GM04503 (cell line): ENCODE data around the gene TNFRSF11A.

Experiments
- DNase-seq: peaks from one replicate; pipeline ENCODE4 v3.0.0-alpha.2; 2012; ENCODE audit warnings: low read depth

The TNFRSF11A gene

DNA sequence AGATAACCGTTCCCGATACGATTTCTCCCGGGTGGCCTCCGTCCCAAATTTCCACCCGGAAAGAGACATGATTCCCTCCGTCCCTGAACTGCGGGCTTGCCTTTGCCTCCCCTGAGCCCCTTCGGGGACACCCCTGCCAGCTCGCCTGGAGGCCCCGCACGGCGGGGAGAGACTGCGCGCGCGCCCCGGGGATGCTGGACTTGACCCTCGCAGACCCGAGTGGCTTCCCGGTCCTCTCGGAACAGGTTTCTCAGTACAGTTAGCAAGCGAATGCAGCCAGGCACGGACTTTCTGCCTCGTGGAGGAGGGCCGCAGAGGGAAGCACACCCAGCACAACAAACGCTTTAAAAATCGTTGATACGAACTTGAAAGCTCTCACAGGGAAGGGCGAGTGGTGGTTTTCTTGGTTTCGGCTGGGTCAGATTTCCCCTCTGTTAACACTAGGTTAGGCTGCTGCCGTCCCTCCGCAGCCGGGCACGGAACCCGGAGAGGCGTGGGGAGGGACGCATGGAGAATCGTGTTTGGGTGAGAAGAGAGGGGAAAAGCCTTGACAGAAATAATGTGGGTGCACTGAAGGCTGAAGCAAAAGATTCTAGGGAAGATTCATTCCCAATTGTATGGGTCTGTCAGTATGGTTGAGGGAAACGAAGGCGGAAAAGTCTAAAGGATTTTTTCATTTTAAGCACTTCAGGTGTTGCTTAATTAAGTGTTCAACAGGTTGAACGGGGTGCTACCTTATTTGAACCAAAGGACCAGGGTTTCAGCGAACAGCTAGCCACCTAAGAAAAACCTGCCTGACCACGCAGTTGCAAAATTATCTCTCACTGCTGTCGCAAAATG, 916 bp downstream of the TNFRSF11A start:
- no peak for DNase-seq

DNA sequence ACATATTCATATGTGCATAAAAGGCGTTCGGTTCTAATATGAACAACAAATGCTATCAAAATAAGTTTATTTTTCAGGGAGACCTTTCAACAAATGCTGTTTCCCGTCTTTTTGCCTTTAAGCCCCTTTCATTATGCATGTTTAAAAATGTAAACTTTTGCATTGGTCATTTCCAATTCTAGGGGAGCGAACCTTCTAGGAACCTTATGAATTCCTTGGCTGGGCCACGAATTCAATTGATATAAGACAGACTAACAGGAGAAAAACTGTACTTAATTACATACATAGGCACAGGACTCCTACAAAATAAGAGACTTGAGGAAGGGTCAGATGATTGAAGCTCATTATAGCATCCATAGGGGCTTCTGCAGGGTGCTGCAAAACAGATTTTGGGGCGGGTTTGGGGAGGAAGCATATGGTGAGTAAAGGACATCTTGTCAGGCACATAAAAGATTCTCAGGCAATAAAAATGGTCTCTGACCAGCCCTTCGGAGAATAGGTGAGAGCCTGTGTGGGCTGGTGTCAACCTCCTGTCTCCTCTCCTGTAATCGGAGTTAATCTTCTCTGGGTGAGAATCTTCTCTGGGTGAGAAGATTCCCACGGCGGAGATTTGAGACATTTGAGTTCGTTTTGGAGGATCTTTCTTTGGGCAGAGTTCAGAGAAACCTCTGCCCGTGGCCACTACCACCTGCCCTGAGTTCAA, 1.7 kb downstream of the TNFRSF11A start:
- no peak for DNase-seq

DNA sequence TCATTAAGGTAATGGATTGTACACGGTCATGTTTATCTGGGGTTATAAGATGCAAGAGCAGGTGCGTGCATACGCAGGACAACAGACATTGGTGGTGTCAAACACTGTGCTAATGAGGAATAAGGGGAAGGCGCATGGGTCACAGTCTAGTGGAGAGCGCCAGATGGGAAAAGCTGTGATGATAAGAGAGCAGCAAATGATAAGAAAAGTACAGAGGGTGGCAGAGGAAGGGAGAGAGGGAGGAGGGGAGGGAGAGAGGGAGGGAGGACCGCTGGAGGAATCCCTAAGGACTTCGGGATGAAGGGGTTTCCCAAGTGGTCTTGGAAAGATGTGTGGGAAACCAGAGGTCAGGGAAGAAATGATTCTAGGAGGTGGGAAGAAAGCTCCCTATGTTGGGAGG, 2.9 kb downstream of the TNFRSF11A start:
- DNase-seq, result no peak

DNA sequence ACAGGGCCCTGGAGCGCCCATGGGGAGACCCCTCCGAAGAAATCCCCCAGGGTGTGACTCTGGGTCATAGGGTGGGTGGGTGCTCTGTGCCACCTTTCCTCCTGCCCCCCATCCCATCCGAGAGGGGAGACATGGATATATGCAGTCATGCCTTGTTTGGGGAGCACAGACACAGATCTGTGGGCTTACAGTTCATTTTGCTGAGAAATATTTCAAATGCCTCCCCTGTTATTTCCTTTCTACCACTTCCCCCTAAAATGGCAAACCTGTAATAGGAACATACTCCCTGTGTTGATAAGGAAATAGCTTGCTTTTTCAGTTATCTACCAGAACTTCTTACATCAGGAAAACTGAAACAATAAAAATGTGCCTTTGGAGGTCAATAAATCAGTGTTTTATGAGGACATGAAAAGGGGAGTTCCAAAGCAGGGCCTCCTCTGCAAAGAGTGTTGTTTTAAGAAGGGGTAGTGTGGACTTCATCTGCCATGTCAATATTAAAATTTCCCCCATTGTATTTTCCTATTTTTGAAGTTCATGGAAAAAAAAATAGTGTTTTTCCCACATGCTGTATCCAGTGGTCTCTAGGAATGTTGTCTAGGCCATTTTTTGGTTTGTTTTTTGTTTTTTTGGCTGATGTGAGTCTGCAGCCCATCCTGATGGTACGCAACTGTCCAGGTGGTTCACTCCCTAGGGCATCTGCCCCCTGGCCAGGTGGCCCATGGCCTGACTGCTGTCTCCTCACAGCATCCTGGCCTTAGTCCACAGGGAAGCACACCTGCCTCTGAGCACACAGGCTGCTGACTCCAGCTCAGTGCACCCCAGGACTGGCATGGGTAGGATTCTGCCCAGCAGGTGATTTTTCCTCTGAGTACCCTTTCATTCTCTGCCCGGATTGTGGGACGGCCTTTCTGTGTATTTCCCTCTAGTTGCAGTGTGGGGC, 3.7 kb downstream of the TNFRSF11A start:
- no peak for DNase-seq

DNA sequence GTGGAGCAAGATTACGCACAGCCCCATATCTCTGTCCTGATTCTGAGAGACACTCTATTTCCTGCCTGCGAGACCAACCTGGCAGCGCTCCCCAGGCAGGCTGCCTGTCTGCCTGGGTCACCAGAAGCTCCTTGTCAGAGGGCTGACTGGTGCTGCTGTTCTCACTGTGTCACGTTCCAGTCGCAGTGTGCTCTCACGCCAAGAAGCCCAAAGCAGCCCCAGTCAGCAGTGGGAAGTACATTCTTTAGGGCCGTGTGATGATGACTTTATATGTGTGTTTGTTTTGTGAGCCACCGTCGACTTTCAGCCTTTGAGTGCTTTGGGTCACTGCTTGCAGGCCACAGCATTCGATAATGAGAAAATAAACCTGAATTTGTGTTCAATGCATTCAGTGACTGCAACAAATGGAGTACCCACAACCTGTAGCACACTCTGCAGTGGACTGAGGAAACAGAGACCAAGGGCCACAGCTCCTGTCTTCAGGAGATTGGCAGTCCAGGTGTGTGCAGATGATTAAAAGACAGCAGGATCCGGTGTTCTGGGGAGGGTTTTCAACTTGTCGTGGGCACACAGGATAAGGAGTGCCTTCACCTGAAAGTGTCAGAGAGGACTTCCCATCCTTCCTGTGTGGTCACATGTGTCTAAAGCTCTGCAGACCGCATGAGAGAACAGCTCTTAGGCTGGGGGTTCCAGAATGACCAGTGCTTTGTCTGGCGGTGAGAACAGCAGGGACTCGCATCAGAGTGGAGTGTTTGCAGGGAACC, 4.8 kb downstream of the TNFRSF11A start:
- DNase-seq, result no peak

DNA sequence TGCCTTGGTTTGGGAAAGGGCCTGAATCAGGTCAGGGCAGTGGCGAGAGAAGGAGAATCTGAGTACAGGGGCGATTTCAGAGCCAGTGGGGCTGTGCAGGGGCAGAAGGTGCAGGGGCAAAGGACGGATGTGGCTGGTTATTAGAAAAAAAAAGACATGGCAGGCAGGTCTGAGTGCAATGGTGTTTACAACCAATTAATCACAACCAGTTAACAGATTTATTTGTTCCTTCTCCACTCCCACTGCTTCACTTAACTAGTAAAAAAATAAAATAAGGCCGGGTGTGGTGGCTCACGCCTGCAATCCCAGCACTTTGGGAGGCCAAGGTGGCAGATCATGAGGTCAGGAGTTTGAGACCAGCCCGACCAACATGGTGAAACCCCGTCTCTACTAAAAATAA, 5.5 kb downstream of the TNFRSF11A start:
- DNase-seq, result no peak

DNA sequence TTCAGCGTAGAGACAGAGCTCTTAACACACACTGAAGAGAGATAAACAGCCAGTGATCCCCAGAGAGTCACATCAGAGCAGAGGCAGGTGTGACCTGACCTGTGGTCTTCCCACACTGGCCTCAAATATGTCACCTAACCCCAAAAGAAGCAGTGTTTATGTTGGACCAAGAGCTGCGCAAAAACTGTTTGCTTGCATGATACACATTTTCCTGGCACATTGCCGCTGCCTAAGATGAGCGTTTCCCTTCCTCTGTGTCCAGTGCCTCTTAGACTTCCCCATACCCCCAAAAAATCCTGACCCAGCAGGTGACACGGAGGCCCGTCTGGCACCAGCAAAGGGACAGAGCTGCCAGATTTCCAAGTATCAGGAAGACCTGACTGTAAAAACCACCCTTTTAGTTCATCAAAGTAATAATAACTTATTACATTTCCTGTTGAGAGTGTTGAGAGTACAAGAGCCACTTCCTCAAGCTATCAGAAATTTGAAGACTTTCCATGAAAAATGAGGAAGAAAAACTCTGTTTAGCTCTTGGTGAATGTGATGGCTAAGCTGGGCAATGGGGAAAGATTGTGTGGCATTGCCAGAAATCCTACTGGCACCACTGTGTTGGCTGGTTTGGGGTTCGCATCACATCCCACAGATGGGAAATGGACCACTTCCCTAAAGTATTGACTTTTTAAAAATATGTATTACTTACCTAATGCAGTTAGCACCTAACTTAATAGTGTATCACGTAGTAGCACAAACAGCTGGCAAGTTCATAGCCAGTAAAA, 6.7 kb downstream of the TNFRSF11A start:
- DNase-seq, result no peak

DNA sequence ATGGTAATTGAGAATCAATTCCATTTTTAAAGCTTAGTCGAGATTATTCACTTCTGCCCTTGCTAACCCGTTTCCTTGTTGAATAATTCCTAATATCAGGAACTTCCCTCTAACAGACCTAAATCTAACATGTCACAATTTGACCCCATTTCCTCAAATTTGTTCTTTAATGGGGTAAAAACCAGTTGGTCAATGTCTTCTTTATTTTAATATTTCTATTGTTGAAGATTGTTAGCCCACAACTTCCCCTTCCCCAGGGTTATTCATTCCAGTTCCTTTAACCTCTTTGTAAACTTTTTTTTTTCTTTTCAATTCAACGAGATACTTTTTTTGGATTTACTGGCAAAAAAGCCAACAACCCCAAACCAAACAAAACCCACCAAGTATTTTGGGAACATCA, 7.3 kb downstream of the TNFRSF11A start:
- DNase-seq, result no peak

DNA sequence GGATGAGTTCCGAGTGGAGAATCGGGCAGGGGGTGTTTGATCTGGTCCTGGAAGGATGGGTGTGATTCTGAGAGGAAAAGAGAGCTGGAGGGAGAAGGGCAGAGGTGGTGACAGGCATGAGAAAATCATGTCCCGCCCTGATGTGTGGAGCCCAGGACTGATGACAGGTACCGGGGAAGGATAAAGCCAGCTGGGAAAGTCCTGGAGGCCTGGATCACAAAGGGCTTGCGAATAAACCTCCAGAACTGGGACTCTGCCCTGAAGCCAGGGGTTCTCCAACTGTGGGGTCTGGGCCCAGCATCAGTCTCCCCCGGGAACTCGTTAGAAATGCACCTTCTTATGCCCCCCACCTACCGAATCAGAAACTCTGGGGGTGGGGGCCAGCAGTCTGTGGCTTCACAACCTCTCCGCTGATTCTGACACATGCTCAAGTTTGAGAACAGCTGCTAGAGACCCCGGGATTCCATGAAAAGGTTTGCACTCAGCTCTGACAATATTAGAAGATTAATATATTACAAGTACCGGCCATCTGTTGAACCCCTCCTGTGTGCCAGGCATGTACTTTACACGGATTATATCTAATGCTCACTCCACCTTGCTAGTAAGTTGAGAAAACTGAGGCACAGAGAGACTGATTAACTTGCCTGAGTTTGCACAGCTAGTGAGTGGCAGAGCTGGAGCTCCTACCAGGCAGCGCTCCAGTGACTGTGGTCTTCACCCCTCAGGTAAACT, 8.0 kb downstream of the TNFRSF11A start:
- no peak for DNase-seq

DNA sequence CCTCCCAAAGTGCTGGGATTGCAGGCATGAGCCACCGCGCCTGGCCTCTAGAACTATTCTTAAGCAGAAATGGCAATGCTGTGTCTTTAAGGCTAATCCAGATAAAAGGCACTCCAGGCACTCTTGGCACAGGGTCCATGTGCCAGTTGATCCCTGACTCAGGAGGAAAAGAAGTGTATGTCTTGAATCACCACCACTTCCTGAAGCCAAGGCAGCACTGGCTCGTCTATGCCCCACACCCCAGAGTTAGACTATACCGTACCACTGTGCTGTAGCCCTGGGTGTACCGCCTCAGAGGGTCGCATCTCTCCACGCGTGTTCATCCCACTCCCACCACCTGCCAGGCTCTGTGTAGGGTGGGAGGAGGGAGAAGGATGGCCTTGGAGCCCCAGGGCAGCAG, 9.0 kb downstream of the TNFRSF11A start:
- no peak for DNase-seq

DNA sequence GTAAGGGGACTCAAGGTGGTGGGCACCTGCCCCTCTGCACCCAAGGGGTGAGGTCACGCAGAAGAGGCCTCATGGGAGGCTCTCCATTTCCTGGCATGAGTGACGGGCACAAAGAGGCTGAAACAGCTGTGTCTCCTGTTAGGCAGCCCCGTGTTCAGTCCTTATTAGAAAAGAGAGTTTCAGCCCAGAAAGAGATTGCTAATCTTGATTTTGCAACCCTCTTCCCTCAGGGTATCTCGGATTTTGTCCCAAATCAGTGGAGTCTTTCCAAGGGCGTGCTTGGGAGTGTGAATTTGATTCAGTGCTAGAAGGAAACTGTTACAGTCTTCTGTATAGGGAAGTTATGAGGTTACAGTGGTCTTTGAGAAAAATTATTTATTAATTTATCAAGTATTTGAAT, 10.4 kb downstream of the TNFRSF11A start:
- DNase-seq, result no peak

DNA sequence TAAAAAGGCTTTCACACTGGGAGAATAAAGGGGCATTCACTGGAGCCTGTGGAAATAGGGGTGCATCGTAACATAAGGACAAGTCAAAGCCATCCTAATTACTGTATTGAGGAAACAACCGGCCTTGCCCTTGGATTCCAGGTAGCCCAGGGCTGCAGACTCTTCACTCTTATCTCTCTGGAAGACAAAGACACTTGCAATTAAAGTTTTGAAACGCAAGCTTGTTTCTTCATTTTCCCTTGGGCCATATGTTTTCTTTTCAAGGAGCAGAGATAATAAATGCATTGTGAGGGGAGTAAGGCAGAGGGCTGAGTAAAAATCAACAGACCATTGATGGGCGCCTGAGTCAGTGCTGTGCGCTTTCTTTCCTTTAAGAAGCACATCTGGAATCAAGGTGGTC, 11.5 kb downstream of the TNFRSF11A start:
- no peak for DNase-seq

DNA sequence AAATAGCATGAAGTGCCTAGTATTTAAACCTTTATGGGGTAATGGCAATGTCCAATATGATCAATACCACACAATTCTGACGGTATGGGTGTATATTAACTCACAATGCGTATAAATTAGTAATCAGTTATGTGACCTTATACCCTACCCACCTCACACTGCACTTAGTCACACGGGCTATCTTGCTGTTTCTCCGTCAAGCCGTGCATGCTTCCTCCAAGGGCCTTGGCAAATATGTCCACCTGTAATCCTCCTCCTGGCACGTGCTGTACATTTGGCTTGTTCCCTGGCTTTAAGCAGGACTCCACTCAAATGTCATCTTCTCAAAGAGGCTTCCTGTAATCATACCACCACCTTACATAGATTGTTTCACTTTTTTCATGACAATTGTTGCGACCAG, 12.2 kb downstream of the TNFRSF11A start:
- no peak for DNase-seq

DNA sequence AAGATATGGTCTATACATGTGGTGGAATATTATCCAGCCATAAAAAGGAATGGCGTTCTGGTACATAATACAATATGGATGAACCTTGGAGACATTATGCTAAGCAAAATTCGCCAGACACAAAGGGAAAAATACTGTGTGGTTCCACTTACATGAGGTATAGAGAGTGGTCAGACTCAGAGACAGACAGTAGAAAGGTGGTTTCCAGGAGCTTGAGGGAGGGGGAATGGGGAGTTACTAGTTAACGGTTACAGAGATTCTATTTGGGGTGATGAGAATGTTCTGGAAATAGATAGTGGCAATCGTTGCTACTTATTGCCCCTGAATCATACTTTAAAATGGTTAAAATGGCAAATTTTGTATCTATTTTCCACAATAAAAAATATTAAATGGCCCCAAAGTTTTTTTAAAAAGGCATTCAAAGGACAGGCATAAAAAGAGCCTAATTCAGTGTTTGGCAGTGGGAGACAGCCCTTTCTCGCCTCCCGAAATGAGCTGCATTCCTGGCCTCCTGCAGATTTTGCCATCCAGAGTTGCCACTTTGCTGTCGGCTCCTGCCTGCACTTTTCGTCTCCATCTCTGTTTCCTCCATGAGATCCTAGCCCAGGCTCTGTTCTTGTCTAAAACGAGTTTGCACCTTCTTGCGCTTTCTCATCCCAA, 13.5 kb downstream of the TNFRSF11A start:
- no peak for DNase-seq

DNA sequence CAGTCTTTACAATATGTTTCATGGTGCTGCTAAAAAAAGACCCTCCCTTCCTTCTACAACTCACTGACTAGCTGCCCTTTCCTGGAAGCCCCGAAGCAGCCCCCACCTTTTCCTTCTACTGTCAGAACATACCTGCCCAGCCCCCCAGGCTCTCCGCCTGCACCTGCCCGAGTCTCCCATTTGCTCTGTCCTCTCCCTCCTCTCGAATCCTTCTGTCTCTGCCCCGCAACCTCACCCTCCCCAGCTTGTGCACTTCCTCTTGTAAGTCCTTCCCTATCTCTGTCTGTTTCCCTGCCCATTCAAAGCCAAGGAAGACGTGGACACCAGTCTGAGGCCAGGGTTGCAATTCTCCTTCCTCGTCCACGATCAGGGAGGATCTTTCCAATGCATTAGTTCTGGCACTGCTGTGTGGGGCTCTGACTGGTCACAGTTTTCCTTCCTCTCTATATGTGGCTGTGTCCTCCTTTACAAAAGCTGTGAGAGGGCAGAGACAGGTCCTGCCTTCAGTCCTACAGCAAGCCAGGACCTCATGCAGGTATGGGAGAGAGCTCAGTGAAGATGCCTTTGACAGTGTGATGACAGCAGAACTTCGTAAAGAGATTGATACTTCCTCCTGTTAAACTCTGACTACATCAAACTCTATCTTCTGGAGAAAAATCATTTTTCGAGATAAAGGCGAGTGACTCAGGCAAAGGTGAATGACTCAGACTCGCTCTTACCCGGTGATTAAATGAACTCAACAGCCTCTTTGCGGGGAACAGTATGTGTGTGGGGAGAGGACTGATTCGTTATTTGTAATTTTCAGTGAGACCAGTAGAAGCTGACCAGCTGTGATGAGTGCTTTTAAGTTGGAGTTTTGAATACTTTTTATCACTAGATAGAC, 14.2 kb downstream of the TNFRSF11A start:
- no peak for DNase-seq

DNA sequence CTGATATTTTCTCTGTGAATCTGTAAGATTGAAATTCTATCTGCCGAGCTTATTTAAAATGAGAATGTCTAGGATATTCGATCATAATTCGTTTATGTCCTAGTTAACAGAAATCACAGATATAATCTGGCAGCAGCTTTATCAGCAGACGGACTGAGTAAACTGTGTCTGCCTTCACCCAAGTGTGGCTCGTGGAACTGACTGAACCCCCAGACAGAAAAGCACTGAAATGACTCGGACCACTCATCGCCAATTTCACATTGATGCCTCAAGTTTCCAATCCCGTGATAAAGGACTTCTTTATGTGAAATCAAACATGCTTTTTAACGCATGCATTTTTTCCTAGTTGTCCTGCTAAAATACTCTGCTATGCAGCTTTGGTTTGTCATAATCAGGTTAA, 15.9 kb downstream of the TNFRSF11A start:
- no peak for DNase-seq

DNA sequence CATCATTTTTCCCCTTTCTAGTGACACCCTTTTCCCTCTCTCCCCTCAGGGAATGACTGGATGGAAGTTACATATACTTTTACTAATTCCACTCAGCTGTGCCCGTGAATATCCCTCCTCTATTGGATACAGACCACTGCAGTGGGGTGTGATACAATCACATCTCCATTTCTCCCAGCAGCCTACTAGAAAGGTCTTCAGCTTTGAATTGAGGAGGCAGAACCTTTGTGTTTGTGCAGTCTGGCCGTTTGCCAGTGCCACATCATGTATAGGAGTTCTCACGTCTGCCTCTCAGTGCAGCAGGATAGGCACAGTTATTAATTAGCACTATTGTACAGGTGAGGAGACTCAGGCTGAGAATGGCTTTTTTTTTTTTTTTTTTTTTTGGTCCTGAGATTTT, 16.4 kb downstream of the TNFRSF11A start:
- DNase-seq, result no peak

DNA sequence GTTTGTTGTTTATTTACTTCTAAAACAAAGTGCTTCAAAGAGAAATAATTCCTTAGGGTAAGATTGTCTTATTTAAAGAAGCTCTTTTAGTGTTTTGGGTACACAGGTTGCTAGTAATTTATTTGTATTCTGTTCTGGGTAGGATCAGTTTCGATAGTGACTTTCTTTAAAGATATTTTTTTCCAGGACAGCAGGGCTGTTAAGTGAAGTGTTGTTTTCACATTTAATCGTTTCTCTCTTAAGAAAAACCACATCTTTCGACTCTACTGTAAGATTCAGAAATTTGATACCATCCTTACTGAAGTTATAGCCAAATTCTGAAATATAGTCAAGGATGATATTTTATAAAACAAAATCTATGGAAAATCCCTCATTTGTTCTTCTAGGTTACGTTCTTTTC, 17.8 kb downstream of the TNFRSF11A start:
- DNase-seq, result no peak

DNA sequence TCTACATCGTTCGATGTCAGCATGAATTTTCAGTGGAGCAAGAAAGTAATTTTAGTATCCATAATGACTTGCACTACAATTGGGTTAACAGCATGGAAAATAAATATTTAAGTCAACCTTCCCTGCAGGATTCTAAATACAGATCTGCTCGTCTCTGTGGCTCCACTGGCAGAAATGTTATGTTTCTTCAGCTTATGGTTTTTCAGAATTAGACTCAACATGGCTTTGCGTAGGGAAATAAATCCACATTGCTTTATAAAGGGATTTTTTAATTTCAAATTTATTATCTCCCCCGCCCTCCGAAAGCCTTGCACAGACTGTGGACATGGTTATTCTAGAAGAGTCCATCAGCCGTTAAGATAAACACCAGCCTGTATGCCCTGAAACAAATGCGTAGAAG, 18.2 kb downstream of the TNFRSF11A start:
- no peak for DNase-seq
